ENCODE results near the gene SRRM2. TPM values are rescaled to one million over a fixed set of nuclear protein-coding genes. Genes with fewer than 3 reads are reported as not detected.

SRRM2 gene
- total RNA-seq, 6 donors from 2014 or later = 317 to 3,815 (median 582) TPM

DNA sequence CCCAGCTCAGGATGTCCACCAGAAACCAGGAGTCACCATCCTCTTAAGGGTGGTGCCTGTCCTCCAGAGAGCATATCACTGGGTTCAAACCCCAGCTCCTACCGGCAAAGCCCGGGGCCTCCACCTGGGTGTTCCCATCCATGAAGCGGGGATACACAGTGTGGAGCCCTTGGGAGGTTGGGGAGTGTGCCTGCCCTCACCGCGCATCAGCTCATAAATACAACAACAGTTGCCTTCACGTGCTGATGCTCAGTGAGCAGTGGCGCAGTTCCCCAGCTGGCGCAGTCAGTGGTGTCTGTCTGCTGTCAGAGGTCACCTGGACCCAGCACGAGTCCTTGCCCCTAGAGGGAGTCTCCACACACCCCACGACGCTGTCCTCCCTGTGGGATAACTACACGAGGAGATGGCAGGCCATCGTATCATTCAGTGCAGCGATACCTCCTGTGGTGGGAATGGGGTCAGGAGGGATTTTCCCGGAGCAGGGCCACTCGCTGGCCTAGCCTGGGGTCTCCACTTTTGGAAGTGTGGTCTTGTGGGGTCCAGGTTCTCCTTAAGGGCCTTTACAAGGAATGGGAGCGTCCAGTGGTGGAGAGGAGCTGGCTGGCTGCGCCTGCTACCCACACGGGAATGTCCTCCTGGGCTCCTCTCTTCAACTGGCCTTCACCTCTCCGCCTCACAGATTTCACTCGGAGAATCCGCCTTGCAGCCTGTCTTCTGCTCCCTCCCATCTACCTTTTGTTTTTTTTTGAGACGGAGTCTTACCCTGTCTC is 26.9 kb downstream of the SRRM2 start:
- H3K9me3 ChIP-seq = no peaks in the 10 kb centered on the region
- ATAC-seq (ENCODE audit: low FRiP score in 2 of 2) = no peak
- peaks cover 20 to 31% (median 23%) of the 10 kb centered on the region in 4 donors for H3K4me1 ChIP-seq
- no peak overlapping the region for H3K4me3 ChIP-seq
- H3K27ac ChIP-seq = peak overlapping the region in 2 of 4 donors; percentile 99 to 100
- TF ChIP-seq POLR2A (IDR thresholded peaks at IDR 0.05) = no peak
- no peak for TF ChIP-seq POLR2AphosphoS5 (IDR thresholded peaks at IDR 0.05)
- TF ChIP-seq EP300 (IDR thresholded peaks at IDR 0.05) = no peak
- TF ChIP-seq, protein P1, sequence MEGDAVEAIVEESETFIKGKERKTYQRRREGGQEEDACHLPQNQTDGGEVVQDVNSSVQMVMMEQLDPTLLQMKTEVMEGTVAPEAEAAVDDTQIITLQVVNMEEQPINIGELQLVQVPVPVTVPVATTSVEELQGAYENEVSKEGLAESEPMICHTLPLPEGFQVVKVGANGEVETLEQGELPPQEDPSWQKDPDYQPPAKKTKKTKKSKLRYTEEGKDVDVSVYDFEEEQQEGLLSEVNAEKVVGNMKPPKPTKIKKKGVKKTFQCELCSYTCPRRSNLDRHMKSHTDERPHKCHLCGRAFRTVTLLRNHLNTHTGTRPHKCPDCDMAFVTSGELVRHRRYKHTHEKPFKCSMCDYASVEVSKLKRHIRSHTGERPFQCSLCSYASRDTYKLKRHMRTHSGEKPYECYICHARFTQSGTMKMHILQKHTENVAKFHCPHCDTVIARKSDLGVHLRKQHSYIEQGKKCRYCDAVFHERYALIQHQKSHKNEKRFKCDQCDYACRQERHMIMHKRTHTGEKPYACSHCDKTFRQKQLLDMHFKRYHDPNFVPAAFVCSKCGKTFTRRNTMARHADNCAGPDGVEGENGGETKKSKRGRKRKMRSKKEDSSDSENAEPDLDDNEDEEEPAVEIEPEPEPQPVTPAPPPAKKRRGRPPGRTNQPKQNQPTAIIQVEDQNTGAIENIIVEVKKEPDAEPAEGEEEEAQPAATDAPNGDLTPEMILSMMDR (IDR thresholded peaks at IDR 0.05) = no peak
- no peaks in the 10 kb centered on the region for H3K27me3 ChIP-seq
- H3K36me3 ChIP-seq = peaks cover 0 to 11% (median 2%) of the 10 kb centered on the region in 4 donors
- WGBS, 2 donors = 87 to 91% methylated on average over 12 to 23 of the region's 23 CpGs
- DNase-seq = no peak

DNA sequence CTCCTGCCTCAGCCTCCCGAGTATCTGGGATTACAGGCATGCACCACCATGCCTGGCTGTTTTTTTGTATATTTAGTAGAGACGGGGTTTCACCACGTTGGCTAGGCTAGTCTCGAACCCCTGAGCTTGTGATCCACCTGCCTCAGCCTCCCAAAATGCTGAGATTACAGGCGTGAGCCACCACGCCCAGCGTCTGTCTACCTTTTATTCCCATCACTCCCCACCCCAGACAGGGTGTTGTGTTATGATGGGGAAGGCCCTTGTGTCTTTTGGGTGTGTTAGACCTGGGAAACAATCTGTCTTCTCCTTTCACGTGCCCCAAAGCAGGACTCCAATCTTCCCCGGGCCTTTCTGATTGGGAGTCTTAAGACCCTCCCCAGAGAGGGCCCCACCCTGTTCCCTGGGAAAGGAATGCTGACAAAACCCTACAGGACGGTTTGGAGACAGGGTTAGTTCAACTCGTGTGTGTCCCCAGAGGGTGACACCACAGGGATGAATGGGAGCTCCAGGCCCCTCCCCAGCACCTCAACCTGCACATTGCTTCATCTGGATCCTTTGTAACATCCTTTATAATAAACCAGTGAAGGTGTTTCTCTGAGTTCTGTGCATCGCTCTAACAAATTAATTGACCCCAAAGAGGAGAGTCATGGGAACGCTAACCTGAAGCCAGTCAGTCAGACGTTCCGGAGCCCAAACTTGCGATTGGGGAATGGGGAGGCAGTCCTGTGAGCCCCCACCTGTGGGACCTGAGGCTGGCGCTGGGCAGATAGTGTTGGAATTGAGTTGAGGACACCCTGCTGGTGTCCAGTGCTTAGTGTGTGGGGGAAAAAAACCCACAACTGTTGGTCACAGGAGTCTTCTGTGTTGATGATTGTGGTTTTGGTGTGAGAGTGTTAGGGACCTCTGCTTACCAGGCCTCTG is 27.8 kb downstream of the SRRM2 start:
- 70 to 76% methylated on average over 13 to 17 of the region's 17 CpGs for WGBS, 2 donors
- H3K4me1 ChIP-seq = peaks cover 17 to 29% (median 25%) of the 10 kb centered on the region in 4 donors
- no peak overlapping the region for H3K27ac ChIP-seq
- TF ChIP-seq POLR2AphosphoS5 (IDR thresholded peaks at IDR 0.05) = no peak
- no peak for TF ChIP-seq POLR2A (IDR thresholded peaks at IDR 0.05)
- no peak for TF ChIP-seq EP300 (IDR thresholded peaks at IDR 0.05)
- TF ChIP-seq, protein P1 (IDR thresholded peaks at IDR 0.05) = no peak
- peaks cover 0 to 8% (median 4%) of the 10 kb centered on the region in 4 donors for H3K27me3 ChIP-seq
- no peak for DNase-seq
- H3K9me3 ChIP-seq = no peaks in the 10 kb centered on the region
- ATAC-seq (ENCODE audit: low FRiP score in 2 of 2) = no peak
- peaks cover 0 to 2% (median 0%) of the 10 kb centered on the region in 4 donors for H3K36me3 ChIP-seq
- no peak overlapping the region for H3K4me3 ChIP-seq

DNA sequence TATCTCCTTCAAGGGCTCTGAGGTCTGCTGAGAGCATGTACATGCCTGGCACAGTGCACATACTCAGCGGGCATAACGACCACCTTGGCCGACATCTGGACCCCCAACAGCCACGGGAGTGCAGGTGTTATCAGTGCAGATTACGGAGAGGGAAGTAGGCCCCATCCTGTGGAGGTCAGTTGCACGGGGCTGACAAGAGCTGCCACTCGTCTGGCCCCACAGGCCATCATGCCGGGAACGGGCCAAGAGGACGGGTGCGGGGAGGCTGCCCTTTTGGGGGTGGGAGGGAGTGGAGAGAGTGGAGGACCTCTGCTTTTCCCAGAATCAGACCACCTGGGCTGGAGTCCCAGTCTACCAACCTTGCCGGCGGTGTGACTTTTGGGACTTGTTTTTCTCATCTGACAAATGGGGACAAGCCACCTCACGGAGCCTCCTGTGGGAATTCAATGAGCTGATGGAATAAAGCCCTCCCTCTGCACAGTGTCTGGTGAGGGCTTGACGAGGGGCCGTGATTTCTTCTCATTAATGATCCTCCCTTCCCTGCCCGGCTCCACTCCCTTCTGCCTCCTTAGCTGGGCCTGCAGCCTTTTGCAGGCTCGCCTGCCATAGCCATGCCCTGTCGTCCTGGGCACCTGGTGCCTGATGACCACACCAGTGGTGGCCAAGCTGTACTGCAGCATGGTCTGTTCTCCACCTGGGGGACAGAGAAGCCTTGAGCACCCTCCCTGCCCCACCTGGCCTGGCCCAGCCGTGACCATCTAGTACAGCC is 30.3 kb downstream of the SRRM2 start:
- Histone ChIP-seq H3K36me3 (no peaks in the 10 kb centered on the region), H3K27me3 (peaks cover 0 to 21% (median 13%) of the 10 kb centered on the region in 4 donors), H3K4me1 (peaks cover 11 to 27% (median 19%) of the 10 kb centered on the region in 4 donors), H3K9me3 (no peaks in the 10 kb centered on the region), H3K27ac (no peak overlapping the region), H3K4me3 (no peak overlapping the region)
- WGBS, 2 donors = 74 to 87% methylated on average over 17 to 20 of the region's 20 CpGs
- ATAC-seq (ENCODE audit: low FRiP score in 2 of 2) (no peak), DNase-seq (no peak)
- TF ChIP-seq POLR2AphosphoS5 (IDR thresholded peaks at IDR 0.05) (no peak), POLR2A (IDR thresholded peaks at IDR 0.05) (no peak), EP300 (IDR thresholded peaks at IDR 0.05) (no peak)
- TF ChIP-seq, protein P1 (IDR thresholded peaks at IDR 0.05) = no peak

DNA sequence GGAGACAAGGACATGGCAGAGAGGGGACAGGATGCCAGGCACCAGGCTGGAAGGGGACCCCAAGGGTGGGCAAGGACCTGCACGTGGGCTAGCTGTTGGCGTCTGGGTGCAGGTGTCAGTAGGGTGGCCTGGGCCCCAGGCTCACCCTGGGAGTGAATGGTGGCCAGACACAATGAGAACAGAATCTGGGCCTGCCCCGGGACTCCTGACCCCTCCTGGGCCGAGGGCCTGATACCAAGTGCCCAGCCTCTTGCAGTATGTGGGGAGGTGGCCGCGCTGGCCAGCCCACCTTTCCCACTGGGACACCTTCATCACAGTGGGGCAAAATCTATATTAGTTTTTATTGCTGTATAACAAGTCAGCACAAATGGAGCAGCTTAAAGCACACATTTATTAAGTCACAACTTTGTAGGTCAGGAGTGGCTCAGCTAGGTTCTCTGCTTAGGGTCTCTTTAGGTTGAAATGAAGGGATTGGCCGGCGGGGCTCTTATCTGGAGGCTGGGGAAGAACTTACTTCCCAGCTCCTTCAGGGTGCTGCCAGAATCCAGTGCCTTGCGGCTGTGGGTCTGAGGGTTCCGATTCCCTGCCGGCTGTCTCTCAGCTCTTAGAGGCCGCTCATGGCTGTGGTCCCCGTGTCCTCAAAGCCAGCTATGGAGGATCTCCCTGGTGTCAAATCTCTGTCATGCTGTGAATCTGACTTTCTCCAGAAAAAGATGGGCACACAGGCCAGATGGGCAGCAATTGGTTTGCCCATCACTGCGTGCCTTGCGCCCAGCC is 31.3 kb downstream of the SRRM2 start:
- ATAC-seq (ENCODE audit: low FRiP score in 2 of 2) (no peak), DNase-seq (no peak)
- Histone ChIP-seq H3K4me3 (no peak overlapping the region), H3K36me3 (no peaks in the 10 kb centered on the region), H3K27ac (no peak overlapping the region), H3K4me1 (peaks cover 5 to 18% (median 12%) of the 10 kb centered on the region in 4 donors), H3K9me3 (no peaks in the 10 kb centered on the region), H3K27me3 (peaks cover 0 to 25% (median 15%) of the 10 kb centered on the region in 4 donors)
- 89 to 93% methylated on average over 7 to 15 of the region's 15 CpGs for WGBS, 2 donors
- TF ChIP-seq POLR2AphosphoS5 (IDR thresholded peaks at IDR 0.05) = no peak
- no peak for TF ChIP-seq EP300 (IDR thresholded peaks at IDR 0.05)
- no peak for TF ChIP-seq POLR2A (IDR thresholded peaks at IDR 0.05)
- TF ChIP-seq, protein P1 (IDR thresholded peaks at IDR 0.05) = no peak
